GM12864 (cell line): ENCODE data around the gene WASF2.
"Not testable (repeated sequence)": the region's sequence is repeated elsewhere in the genome, so short reads cannot be mapped to it uniquely, and the experiment has no call there.

Experiments
- DNase-seq: peaks from one replicate; pipeline ENCODE4 v3.0.0-alpha.2; 2011; ENCODE audit warnings: low read depth
- H3K4me3 ChIP-seq: 2 replicates; pipeline ENCODE4 v1.5.1; 2011; ENCODE audit warnings: mild to moderate bottlenecking, low read depth, low read length, control low read depth
- CTCF ChIP-seq: IDR thresholded peaks from 2 replicates; pipeline ENCODE4 v1.5.1; 2011; ENCODE audit warnings: low read depth, mild to moderate bottlenecking, moderate library complexity, low read length, control low read depth, inconsistent platforms; ENCODE audit errors: missing control alignments

WASF2 gene

GRCh38 chr1:27489973-27490741 is at the start of gene WASF2:
TSS of gene WASF2 (minus strand) at chr1:27490167. CDS start at chr1:27428890, 61,277 bp downstream.
- TF ChIP-seq CTCF, result no peak
- DNase-seq, result peak; percentile 96
- peak within 1 kb of the TSS; percentile 92 for H3K4me3 ChIP-seq

GRCh38 chr1:27538793-27539192 is 48.8 kb upstream of the WASF2 start:
- DNase-seq, result no peak
- no peak for TF ChIP-seq CTCF
- H3K4me3 ChIP-seq, result no peak overlapping the region

GRCh38 chr1:27538305-27538676 is 48.3 kb upstream of the WASF2 start:
- not testable (repeated sequence) for H3K4me3 ChIP-seq, DNase-seq

GRCh38 chr1:27536767-27537166 is 46.8 kb upstream of the WASF2 start:
- no peak for DNase-seq
- TF ChIP-seq CTCF, result no peak
- H3K4me3 ChIP-seq, result no peak overlapping the region

- TF ChIP-seq CTCF, result no peak
- DNase-seq, result no peak
- H3K4me3 ChIP-seq, result no peak overlapping the region
Observed at GRCh38 chr1:27536010-27536757, 46.2 kb upstream of the WASF2 start.

- no peak for TF ChIP-seq CTCF
- H3K4me3 ChIP-seq, result no peak overlapping the region
- no peak for DNase-seq
Observed at GRCh38 chr1:27535386-27535785, 45.4 kb upstream of the WASF2 start.

- DNase-seq, result no peak
- no peak for TF ChIP-seq CTCF
- H3K4me3 ChIP-seq, result no peak overlapping the region
Observed at GRCh38 chr1:27531959-27532685, 42.2 kb upstream of the WASF2 start.
